HK-2 (cell line): ENCODE data around the gene CLASP1.
"Not testable (repeated sequence)": the region's sequence is repeated elsewhere in the genome, so short reads cannot be mapped to it uniquely, and the experiment has no call there.

Experiments
- DNase-seq: peaks from one replicate; pipeline ENCODE4 v3.0.0-alpha.2; 2018; ENCODE audit not compliant: unreplicated experiment

Gene CLASP1

GRCh38 chr2:121350402-121350775, 298.9 kb downstream of the CLASP1 start:
- no peak for DNase-seq

GRCh38 chr2:121349721-121350401, 299.4 kb downstream of the CLASP1 start:
- no peak for DNase-seq

- no peak for DNase-seq
These were observed 301.0 kb downstream of the CLASP1 start for GRCh38 chr2:121348128-121348740.

GRCh38 chr2:121346859-121347258, 302.4 kb downstream of the CLASP1 start:
- DNase-seq, result no peak

- no peak for DNase-seq
These were observed 302.9 kb downstream of the CLASP1 start for GRCh38 chr2:121346407-121346806.

GRCh38 chr2:121345887-121346286, 303.4 kb downstream of the CLASP1 start:
- DNase-seq, result no peak

- no peak for DNase-seq
These were observed 304.2 kb downstream of the CLASP1 start for GRCh38 chr2:121345101-121345500.

- DNase-seq, result not testable (repeated sequence)
These were observed 305.3 kb downstream of the CLASP1 start for GRCh38 chr2:121343828-121344399.

GRCh38 chr2:121343191-121343590, 306.1 kb downstream of the CLASP1 start:
- DNase-seq, result no peak

- no peak for DNase-seq
These were observed 306.5 kb downstream of the CLASP1 start for GRCh38 chr2:121342751-121343150.

GRCh38 chr2:121340926-121341325, 308.3 kb downstream of the CLASP1 start:
- DNase-seq, result no peak

GRCh38 chr2:121338281-121338680, 311.0 kb downstream of the CLASP1 start:
- DNase-seq, result no peak

- no peak for DNase-seq
These were observed 312.6 kb downstream of the CLASP1 start for GRCh38 chr2:121336528-121337294.

- DNase-seq, result no peak
These were observed 313.7 kb downstream of the CLASP1 start for GRCh38 chr2:121335294-121336290.

- no peak for DNase-seq
These were observed 314.5 kb downstream of the CLASP1 start for GRCh38 chr2:121334581-121335293.

GRCh38 chr2:121333834-121334558, 315.3 kb downstream of the CLASP1 start:
- DNase-seq, result no peak

- DNase-seq, result no peak
These were observed 316.0 kb downstream of the CLASP1 start for GRCh38 chr2:121333231-121333630.

- DNase-seq, result not testable (repeated sequence)
These were observed 317.9 kb downstream of the CLASP1 start for GRCh38 chr2:121331324-121331723.

GRCh38 chr2:121330921-121331320, 318.3 kb downstream of the CLASP1 start:
- DNase-seq, result no peak

GRCh38 chr2:121329786-121330185, 319.5 kb downstream of the CLASP1 start:
- DNase-seq, result no peak
